HL-60/S4 (cell line): ENCODE results near the gene SETBP1.
"Not testable (repeated sequence)": the region's sequence is repeated elsewhere in the genome, so short reads cannot be mapped to it uniquely, and the experiment has no call there.

Experiments used
- in situ Hi-C: fragments of 300-500 bp; cut with MboI; formaldehyde crosslinking; loops from 2 replicates; pipeline ENCODE4 v1.14.3; 2022; ENCODE audit warnings: low sequenced_read_pairs

The SETBP1 gene

DNA sequence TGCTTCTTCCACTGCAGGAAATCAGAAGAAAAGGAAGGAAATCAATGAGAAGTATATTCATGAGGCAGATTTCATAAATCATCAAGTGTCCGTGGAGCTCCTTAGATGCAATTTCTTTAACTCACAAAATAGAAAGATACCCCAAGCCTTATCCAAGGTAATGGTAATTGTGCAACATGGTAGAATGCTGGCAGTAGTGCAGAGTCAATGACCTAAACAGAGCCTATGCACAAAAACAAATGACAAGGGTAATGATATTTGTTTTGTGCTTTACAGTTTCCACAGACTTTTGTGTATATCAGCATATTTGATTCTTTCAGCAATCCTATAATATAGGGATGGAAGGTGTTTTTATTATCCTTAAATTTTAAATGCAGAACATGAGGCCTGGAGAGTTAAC lies 102.7 kb downstream of the SETBP1 start:
- in situ Hi-C loops, result loop anchor here (25.0 kb wide), 1 partner anchor 96 kb away; the partner anchor contains the start of gene SETBP1

DNA sequence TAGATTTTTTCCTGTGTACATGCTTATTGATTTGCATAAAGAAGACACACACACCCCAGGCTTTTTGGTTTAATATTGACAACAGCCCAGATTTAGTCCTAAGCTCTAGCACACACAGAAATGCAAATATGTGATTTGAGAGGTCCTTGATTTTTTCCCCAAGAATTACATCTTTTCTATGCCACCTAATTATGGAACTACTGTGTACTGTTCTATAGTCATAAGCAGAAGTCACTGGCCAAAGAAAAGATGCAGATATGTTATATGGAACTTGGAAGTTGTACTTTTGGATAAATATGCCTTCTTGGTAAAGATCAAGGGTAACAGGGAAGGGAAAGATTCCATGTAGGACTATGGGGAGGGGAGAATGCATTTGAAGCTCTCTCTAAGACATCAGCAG lies 105.6 kb downstream of the SETBP1 start:
- in situ Hi-C loops, result loop anchor here (25.0 kb wide), 1 partner anchor 99 kb away; the partner anchor contains the start of gene SETBP1

DNA sequence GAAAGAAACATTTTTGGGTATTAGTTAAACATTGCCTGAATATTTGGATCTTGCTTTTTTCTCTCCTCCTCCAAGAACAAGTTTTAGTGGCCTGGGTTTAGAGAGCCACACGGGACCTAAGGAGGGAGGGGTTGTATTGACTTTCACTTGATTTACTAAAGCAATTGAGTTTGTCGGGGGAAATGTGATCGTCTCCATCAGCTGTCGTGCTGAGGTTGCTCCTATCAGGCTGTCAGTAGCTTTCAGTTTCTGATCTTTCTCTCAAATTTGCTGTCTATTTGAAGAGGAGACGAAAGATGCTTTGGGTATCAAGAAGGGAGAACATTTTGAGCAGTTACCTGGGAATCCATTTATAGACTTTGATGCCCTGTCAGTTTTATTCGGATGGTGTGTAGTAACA lies 106.0 kb downstream of the SETBP1 start:
- in situ Hi-C loops, result loop anchor here (25.0 kb wide), 1 partner anchor 99 kb away; the partner anchor contains the start of gene SETBP1

DNA sequence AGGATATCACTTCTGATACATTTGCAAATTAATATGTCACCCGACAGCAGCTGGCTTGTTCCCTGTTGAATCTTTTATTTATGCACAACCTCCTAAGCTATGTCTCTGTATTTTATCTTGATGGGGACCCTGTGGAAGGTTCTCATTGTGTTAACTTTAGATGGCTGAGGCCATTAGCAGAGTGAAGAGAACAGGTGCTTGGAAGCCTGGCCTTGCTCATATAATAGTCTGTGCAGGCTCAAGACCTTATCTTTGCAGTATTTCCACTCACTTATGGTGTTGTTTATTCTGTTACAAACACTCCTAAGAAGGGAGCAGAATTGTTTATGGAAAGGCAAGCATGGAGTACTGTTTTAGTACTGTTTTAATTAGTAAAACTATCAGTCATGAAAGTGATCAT lies 107.6 kb downstream of the SETBP1 start:
- in situ Hi-C loops, result loop anchor here (25.0 kb wide), 1 partner anchor 101 kb away; the partner anchor contains the start of gene SETBP1

DNA sequence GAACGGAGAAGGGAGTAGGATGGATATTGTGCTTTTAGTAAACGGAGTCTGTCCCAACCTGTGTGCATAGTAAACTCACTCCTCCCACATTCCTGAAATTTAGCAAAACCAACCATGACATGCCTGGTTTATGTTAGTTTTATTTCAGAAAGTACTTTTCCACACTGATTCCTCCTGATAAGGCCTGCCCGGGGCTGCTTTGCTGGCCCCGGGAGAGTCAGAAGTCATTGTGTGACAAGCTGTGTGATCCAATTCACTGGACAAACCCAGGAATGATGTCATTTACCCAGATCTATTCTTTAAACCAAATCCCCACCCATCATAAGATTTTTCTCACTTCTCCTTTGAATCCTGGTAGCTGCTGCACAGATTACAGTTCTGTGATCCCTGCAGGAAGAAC lies 109.0 kb downstream of the SETBP1 start:
- in situ Hi-C loops, result loop anchor here (25.0 kb wide), 1 partner anchor 102 kb away; the partner anchor contains the start of gene SETBP1

DNA sequence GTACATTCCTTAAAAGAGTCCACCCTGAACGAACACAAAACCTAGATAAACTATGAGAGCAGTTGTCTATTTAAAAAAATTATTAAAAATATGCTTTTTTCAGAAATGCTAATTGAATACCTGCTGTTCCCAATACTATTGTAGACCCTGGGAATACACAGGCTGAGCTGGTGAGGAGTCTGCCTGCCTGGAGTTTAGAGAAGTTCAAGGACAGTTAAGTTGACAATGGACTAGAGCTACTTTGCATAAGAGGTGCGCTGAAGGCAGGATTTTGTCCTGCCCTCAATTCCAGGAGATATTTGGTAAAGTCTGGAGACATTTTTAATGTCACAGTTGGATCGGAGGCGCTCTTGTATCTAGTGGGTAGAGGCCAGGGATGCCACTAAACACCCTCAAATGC lies 110.2 kb downstream of the SETBP1 start:
- in situ Hi-C loops, result loop anchor here (25.0 kb wide), 1 partner anchor 104 kb away; the partner anchor contains the start of gene SETBP1

DNA sequence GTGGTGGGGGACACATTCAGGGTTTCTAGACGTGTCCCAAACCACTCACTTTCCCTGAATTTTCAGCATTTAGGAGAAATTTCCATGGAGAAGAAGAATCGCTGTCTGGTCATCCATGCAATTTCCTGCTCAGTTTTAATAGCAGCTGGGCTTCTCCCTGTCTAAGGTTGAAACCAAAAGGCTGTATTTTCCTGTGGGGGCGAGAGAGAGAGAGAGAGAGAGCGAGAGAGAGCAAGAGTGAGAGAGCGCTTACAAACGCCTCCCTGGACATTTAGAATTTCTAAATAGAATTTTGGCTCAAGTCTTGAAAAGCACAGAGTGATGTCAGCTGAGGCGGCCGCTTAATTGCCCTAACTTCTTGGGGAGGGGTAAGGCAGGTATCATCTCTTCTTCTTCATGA lies 110.8 kb downstream of the SETBP1 start:
- in situ Hi-C loops, result loop anchor here (25.0 kb wide), 1 partner anchor 104 kb away; the partner anchor contains the start of gene SETBP1

DNA sequence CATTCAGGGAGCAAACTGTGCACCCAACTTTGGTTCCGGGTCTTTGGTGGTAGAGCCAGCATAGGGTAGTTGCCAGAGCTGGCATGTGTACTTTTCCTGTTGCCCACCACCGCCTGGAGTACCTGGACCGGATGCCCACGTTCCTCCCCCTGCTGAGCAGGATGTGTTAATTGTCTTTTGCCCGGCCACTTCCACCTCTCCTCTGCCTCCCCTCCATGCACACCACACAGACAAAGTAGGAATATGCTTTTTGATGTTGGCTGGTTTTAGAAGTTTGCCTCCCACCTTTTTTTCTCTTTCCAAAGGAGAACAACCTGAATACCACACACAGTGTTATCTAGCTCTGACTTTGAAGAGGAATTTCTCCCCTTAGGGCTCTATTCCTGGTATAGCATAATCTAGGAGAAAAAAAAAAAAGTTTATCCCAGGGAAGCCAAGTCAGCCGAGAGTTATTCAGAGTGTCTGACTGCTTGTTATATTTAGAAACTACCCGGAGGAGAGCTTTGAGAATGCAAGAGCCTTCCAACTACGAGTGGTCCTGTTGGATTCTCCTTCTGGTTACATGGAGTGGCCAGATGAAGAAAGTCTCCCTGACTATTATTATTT lies 111.9 kb downstream of the SETBP1 start:
- in situ Hi-C loops, result loop anchor here (25.0 kb wide), 1 partner anchor 105 kb away; the partner anchor contains the start of gene SETBP1

DNA sequence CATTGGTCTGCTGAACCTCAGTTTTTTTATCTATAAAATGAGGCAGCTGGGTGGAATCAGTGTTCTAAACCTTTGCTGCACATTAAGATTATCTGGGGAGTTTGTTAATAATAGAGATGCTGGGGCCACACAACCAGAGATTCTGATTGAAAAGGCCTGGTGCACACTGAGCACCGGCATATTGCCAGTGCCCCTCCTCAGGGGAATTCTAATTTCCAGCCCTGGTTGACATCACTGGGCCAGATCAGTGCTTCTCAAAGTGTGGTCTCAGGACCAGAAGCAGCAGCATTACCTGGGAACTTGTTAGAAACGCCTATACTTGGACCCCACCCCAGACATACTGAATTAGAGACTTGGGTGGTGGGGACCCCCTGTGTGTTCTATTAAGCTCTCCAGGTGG lies 112.5 kb downstream of the SETBP1 start:
- in situ Hi-C loops, result loop anchor here (25.0 kb wide), 1 partner anchor 106 kb away; the partner anchor contains the start of gene SETBP1

DNA sequence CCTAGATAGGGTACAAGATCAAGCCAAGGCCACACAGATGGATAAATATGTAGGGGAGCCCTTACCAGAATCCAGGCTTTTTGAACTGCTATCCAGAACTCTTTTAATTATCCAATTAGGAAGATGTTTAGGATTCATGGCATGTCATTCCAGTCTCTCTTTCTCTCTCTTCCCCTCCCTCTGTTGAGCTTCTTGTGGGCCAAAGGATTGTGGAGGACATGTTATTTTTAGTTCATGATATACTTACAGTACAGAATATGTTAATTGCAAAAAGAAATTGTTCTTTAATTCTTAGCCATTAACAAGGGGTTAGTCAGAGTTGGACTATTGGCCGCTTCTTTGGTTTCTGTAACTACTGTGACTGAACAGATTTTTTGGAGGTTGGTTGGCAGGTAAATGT lies 113.0 kb downstream of the SETBP1 start:
- in situ Hi-C loops, result loop anchor here (25.0 kb wide), 1 partner anchor 106 kb away; the partner anchor contains the start of gene SETBP1

DNA sequence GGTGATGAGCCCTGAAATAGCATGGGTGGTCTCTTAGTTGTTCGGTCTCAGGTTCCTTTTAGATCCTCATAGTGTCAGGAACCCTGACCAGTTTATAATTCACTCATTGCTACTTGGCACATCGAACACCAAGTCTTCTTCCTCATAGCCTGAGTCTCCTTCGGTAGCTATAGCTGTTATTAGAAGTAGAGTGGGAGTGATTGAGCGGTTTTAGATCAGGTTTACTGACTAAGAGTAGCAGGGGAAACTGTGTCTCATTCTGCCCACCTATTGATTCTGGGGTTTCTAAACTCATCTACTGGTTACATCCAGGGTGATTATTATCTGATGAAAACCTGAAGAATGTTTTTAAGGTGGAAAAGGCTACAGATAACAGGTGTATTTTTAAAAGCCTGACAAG lies 114.6 kb downstream of the SETBP1 start:
- in situ Hi-C loops, result loop anchor here (25.0 kb wide), 1 partner anchor 108 kb away; the partner anchor contains the start of gene SETBP1

DNA sequence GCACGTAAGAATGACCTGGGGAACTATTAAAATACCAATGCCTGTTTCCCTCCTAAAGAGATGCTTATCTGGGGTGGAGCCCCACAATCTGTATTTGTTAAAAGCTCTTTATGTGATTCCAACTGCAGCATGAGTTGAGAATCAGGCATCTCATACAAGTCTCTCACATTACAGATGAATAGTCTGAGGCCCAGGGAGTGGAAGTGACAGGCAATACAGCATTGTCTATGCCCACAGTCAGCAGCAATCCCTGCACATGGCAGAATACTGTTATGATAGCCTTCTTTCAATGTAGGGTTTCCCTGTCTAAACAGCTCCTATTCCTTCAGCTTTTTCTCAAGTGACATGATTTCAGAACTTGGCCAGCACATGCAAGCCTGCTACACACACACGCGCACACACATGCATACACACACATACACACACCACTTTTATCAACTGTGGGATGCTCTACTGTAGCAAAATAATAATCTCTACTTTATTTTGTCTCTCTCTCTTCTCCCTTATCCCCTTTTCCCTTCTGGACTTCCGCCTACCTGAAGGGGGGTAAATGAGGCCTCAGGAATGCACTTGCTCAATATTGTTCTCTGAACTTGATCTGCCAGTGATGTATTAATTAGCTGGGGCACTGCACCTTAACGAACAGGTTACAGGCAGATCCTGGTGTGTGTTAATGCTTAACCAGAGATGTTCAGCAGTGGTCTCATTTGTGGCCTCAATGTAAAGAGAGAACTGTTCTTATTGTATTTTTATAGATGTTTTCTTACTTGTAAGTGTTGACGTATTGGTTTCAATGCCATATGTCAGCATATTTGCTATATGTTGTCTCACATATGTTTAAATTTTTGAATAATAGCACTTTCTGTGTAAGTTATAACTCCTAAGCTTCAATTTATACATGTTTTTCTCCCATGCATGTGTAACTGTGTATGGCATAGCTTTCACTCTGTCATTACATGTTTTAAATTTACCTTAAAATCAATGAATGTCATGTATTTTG lies 116.0 kb downstream of the SETBP1 start:
- in situ Hi-C loops, result loop anchor here (25.0 kb wide), 1 partner anchor 109 kb away; the partner anchor contains the start of gene SETBP1

DNA sequence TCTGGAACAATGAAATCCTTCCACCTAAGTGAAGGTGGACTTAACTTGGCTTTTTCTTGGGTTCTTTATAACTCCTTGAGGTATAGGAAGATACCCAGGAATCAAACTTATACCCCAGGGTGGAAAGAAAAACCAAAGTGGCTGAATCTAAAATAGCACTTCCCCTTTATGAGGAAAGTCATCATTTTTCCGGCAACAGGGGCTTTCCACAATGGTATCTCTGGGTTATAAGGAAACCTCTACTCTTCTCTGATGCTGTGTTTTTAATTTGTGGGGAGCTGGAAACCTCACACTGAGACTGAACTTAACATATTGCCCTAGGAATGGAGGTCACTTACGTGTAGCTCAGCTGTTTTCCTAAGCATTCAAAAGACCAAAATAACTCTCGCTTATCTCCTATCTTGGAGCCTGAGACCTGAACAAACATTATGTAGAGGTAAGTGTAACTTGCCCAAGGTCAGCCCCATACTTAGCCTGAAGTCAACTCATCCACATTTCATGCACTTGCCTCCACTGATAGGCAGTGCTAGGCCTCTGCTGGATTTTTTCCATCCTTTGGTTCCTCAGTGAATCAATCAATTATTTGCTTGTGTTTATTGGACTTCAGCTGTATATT lies 117.9 kb downstream of the SETBP1 start:
- in situ Hi-C loops, result loop anchor here (25.0 kb wide), 1 partner anchor 111 kb away; the partner anchor contains the start of gene SETBP1

DNA sequence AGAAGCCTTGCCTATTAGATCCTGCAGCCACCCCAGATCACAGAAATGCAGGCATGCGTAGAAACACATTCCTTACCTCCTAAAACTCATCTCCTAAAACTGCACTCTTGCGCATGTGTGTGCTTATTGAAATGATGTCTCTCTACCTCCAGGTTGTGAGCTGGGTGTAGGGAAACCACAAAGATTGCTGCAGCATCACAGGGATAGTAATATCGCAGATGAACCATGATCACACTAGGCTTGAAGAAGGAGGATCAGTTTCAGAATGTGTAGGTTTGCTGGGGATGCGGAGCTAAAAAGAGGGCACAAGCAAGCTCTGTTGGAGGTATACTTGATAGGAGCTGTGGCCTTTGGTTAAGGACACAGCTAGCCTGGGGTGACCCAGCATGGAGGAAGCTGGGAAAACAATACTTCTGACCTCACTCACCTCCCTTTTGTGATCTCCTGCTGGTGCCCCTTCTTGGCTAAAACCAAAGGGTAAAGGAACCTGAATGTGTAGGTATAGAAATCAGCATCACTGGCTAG lies 118.8 kb downstream of the SETBP1 start:
- in situ Hi-C loops, result loop anchor here (25.0 kb wide), 1 partner anchor 112 kb away; the partner anchor contains the start of gene SETBP1

DNA sequence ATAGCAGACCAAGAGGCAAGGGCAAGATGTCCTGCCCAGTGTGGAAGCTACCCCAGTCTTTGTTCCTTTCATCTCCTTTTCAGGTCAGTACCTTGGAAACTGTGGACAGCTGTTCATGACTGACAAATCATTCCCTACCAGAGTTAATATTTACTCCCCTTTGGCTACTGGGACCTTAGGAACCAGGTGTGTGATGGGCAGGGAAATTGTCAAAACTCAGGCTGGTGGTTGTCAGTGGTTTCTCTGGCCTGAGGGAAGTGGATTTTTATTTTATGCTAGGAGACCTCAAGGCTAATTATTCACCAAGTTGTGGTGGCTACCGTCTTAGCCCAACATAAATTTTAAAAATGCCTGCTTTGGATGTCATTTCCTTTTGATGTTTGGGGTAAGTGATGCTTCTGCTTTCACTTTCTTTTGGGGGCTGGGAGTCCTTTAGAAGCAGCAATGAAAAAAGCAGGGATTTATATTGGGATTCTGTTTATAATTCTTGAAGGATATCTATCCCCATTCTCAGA lies 119.3 kb downstream of the SETBP1 start:
- in situ Hi-C loops, result loop anchor here (25.0 kb wide), 1 partner anchor 113 kb away; the partner anchor contains the start of gene SETBP1

DNA sequence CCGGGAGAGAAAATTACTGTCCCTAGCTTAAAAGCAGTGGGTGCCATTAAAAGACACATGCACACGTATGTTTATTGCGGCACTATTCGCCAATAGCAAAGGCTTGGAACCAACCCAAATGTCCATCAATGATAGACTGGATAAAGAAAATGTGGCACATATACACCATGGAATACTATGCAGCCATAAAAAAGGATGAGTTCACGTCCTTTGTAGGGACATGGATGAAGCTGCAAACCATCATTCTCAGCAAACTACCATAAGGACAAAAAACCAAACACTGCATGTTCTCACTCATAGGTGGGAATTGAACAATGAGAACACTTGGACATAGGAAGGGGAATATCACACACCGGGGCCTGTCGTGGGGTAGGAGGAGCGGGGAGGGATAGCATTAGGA lies 120.1 kb downstream of the SETBP1 start:
- in situ Hi-C loops, result not testable (repeated sequence)

DNA sequence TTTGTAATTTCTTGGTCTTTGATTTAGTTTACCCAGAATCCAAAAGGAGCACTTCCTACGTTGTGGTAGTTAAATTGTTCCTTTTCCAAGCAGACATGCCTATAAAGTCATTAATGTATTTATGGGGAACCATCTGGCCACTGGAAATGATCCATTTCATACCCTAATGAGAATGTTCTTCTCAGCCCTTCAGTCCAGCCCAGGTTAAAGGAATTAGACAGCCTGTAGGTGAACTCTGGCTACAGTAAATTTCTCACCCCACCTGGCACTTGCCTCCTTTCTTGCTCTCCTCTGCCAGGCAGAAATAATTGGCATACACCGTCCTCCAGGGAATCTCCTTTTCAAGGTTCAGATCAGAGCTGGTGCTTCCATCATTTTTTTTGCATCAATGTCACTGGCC lies 121.1 kb downstream of the SETBP1 start:
- in situ Hi-C loops, result no loop called here

DNA sequence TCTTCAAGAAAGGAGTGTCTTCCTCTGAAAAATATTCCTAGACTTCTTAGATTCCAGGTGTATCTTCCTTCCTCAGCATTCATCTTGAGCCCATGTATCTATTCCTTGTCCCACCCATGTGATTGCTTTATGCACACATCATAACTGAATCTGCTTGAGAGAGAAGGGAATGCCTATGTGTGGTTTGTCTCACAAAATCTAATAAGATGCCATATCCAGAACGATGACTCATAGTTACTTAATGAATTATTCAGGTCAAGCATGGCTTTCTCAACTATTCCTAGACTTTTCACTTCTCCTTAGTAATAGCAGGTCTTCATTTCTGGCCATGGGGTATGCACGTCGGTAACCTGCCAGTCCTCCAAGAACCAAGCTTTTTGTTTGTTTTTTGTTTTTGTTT lies 121.8 kb downstream of the SETBP1 start:
- in situ Hi-C loops, result no loop called here

DNA sequence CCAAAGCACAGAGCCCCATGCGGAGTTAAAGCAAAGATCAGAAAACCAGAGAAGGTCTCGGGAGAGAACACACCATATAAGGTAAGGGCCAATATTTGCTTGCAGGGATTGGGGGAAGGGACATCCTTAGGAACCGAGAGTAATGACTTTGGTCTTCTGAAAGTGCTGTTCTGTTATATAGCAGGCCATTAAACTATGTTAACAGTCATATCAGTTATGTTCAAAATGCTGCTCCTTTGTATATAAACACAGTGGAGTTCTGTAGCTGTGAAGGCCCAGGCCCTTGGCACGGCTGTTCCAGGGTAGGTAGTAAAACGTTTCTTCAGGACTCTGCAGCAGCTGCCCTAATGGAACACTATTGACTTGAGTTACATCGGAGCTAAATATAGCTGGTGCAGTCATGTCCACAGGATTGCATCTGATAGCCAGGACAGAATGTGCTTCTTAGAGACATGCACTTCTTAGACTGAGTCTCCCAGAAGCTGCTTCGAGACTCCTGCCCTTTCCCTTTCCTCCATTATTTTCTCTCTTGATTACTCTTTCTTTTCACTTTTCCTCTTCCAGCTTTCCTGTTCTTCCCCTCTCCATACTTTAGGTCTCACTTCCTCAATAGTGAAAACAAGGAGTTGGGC lies 122.4 kb downstream of the SETBP1 start:
- in situ Hi-C loops, result no loop called here
